Activated gamma-delta T cell treated with Interleukin-2 at 50 U/mL for 16 hours (primary cell): ENCODE results near the gene CATSPERD.
"Not testable (repeated sequence)": the region's sequence is repeated elsewhere in the genome, so short reads cannot be mapped to it uniquely, and the experiment has no call there.

Experiments
- DNase-seq: peaks from one replicate; pipeline ENCODE4 v3.0.0-alpha.2; 2020

Gene CATSPERD

GRCh38 chr19:5743630-5744029 lies 23.2 kb downstream of the CATSPERD start:
- DNase-seq, result no peak

GRCh38 chr19:5744999-5745398 lies 24.6 kb downstream of the CATSPERD start:
- not testable (repeated sequence) for DNase-seq

- DNase-seq, result not testable (repeated sequence)
Observed at GRCh38 chr19:5748920-5749319, 28.5 kb downstream of the CATSPERD start.

- DNase-seq, result no peak
Observed at GRCh38 chr19:5749505-5749904, 29.1 kb downstream of the CATSPERD start.

GRCh38 chr19:5751709-5752108 lies 31.3 kb downstream of the CATSPERD start:
- DNase-seq, result no peak

- DNase-seq, result no peak
Observed at GRCh38 chr19:5753743-5754142, 33.3 kb downstream of the CATSPERD start.

- no peak for DNase-seq
Observed at GRCh38 chr19:5762608-5763217, 42.3 kb downstream of the CATSPERD start.

GRCh38 chr19:5765220-5765619 lies 44.8 kb downstream of the CATSPERD start:
- no peak for DNase-seq

GRCh38 chr19:5767949-5768348 lies 47.5 kb downstream of the CATSPERD start:
- no peak for DNase-seq

GRCh38 chr19:5772416-5772815 lies 52.0 kb downstream of the CATSPERD start:
- DNase-seq, result no peak

- DNase-seq, result no peak
Observed at GRCh38 chr19:5773276-5773675, 52.8 kb downstream of the CATSPERD start.

GRCh38 chr19:5774921-5775320 lies 54.5 kb downstream of the CATSPERD start:
- no peak for DNase-seq

GRCh38 chr19:5775668-5776309 lies 55.4 kb downstream of the CATSPERD start:
- DNase-seq, result no peak

GRCh38 chr19:5778402-5778801 lies 58.0 kb downstream of the CATSPERD start:
- no peak for DNase-seq

GRCh38 chr19:5780916-5781315 lies 60.5 kb downstream of the CATSPERD start:
- not testable (repeated sequence) for DNase-seq

GRCh38 chr19:5782322-5782721 lies 61.9 kb downstream of the CATSPERD start:
- no peak for DNase-seq

GRCh38 chr19:5782945-5783919 lies 62.8 kb downstream of the CATSPERD start:
- no peak for DNase-seq

GRCh38 chr19:5784581-5785147 lies 64.2 kb downstream of the CATSPERD start, which contains the start of gene PRR22:
PRR22 (minus strand) TSS chr19:5784746; CDS start chr19:5784660, 86 bp downstream.
- DNase-seq, result no peak

GRCh38 chr19:5785423-5785822 lies 65.0 kb downstream of the CATSPERD start:
- no peak for DNase-seq

GRCh38 chr19:5786593-5787408 lies 66.4 kb downstream of the CATSPERD start:
- DNase-seq, result no peak

- DNase-seq, result no peak
Observed at GRCh38 chr19:5787409-5788182, 67.2 kb downstream of the CATSPERD start.
